GM19467 (cell line): ENCODE measurements around the gene NRXN3.

Experiments
- ATAC-seq: cut with Tn5 transposase; IDR thresholded peaks from one replicate; pipeline ENCODE4 v1.9.1; 2021; ENCODE audit warnings: mild to moderate bottlenecking, moderate library complexity; ENCODE audit not compliant: unreplicated experiment

NRXN3 gene

GRCh38 chr14:79583738-79584408 is 1413.7 kb downstream of the NRXN3 start:
- no peak for ATAC-seq

- no peak for ATAC-seq
Measured at GRCh38 chr14:79584679-79585078, 1414.5 kb downstream of the NRXN3 start.

GRCh38 chr14:79585845-79586244 is 1415.7 kb downstream of the NRXN3 start:
- ATAC-seq: no peak

GRCh38 chr14:79586416-79586815 is 1416.2 kb downstream of the NRXN3 start:
- ATAC-seq: no peak

- no peak for ATAC-seq
Measured at GRCh38 chr14:79586989-79587598, 1416.9 kb downstream of the NRXN3 start.

- no peak for ATAC-seq
Measured at GRCh38 chr14:79587875-79588274, 1417.7 kb downstream of the NRXN3 start.

- ATAC-seq: no peak
Measured at GRCh38 chr14:79588398-79588797, 1418.2 kb downstream of the NRXN3 start.

GRCh38 chr14:79596551-79596950 is 1426.4 kb downstream of the NRXN3 start:
- no peak for ATAC-seq

- ATAC-seq: no peak
Measured at GRCh38 chr14:79597566-79597965, 1427.4 kb downstream of the NRXN3 start.

GRCh38 chr14:79598339-79598738 is 1428.2 kb downstream of the NRXN3 start:
- no peak for ATAC-seq

GRCh38 chr14:79599239-79599638 is 1429.1 kb downstream of the NRXN3 start:
- no peak for ATAC-seq

GRCh38 chr14:79600406-79600805 is 1430.2 kb downstream of the NRXN3 start:
- no peak for ATAC-seq

GRCh38 chr14:79601579-79601978 is 1431.4 kb downstream of the NRXN3 start:
- no peak for ATAC-seq

GRCh38 chr14:79602045-79602444 is 1431.9 kb downstream of the NRXN3 start:
- ATAC-seq: no peak

GRCh38 chr14:79602742-79603141 is 1432.6 kb downstream of the NRXN3 start:
- no peak for ATAC-seq

GRCh38 chr14:79605849-79606248 is 1435.7 kb downstream of the NRXN3 start:
- ATAC-seq: no peak

- no peak for ATAC-seq
Measured at GRCh38 chr14:79608446-79608845, 1438.3 kb downstream of the NRXN3 start.

GRCh38 chr14:79613625-79614024 is 1443.5 kb downstream of the NRXN3 start:
- ATAC-seq: no peak

- ATAC-seq: no peak
Measured at GRCh38 chr14:79614448-79614847, 1444.3 kb downstream of the NRXN3 start.

GRCh38 chr14:79627058-79627457 is 1456.9 kb downstream of the NRXN3 start:
- no peak for ATAC-seq

- no peak for ATAC-seq
Measured at GRCh38 chr14:79629411-79630287, 1459.5 kb downstream of the NRXN3 start.
